Central memory CD4-positive, alpha-beta T cell (primary cell): ENCODE results near the gene SFN.
"Not testable (repeated sequence)": the region's sequence is repeated elsewhere in the genome, so short reads cannot be mapped to it uniquely, and the experiment has no call there.

ENCODE experiments used
- DNase-seq: peaks from one replicate; pipeline ENCODE4 v3.0.0; 2022

SFN gene

GRCh38 chr1:26839779-26840178, 23.2 kb upstream of the SFN start:
- no peak for DNase-seq

GRCh38 chr1:26844424-26845196, 18.3 kb upstream of the SFN start:
- no peak for DNase-seq

GRCh38 chr1:26847826-26848225, 15.1 kb upstream of the SFN start:
- DNase-seq: not testable (repeated sequence)

GRCh38 chr1:26848499-26848898, 14.4 kb upstream of the SFN start:
- no peak for DNase-seq

- DNase-seq: no peak
Observed at GRCh38 chr1:26848941-26849774, 13.8 kb upstream of the SFN start.

GRCh38 chr1:26851106-26851684, 11.8 kb upstream of the SFN start:
- no peak for DNase-seq

GRCh38 chr1:26852701-26853100, 10.2 kb upstream of the SFN start:
- no peak for DNase-seq

GRCh38 chr1:26853156-26853555, 9.8 kb upstream of the SFN start:
- peak; percentile 64 for DNase-seq

- no peak for DNase-seq
Observed at GRCh38 chr1:26853600-26853999, 9.3 kb upstream of the SFN start.

- no peak for DNase-seq
Observed at GRCh38 chr1:26854906-26855305, 8.0 kb upstream of the SFN start.

GRCh38 chr1:26855636-26856035, 7.3 kb upstream of the SFN start:
- no peak for DNase-seq

GRCh38 chr1:26856181-26856580, 6.8 kb upstream of the SFN start:
- DNase-seq: no peak

- no peak for DNase-seq
Observed at GRCh38 chr1:26856604-26857469, 6.1 kb upstream of the SFN start.

GRCh38 chr1:26857473-26858060, 5.4 kb upstream of the SFN start:
- no peak for DNase-seq

GRCh38 chr1:26858160-26858559, 4.8 kb upstream of the SFN start:
- DNase-seq: no peak

- no peak for DNase-seq
Observed at GRCh38 chr1:26858891-26859640, 3.9 kb upstream of the SFN start.

GRCh38 chr1:26861286-26861701, 1.7 kb upstream of the SFN start:
- no peak for DNase-seq

- DNase-seq: no peak
Observed at GRCh38 chr1:26861889-26862378, 1.0 kb upstream of the SFN start.

- no peak for DNase-seq
Observed at GRCh38 chr1:26863685-26864077, 732 bp downstream of the SFN start.

- peak; percentile 93 for DNase-seq
Observed at GRCh38 chr1:26864610-26865480, 1.9 kb downstream of the SFN start.
